HG03159 (cell line): ENCODE results near the gene CRACR2B.

Source experiments
- ATAC-seq: cut with Tn5 transposase; IDR thresholded peaks from one replicate; pipeline ENCODE4 v1.9.1; 2021; ENCODE audit warnings: mild to moderate bottlenecking, moderate library complexity; ENCODE audit not compliant: unreplicated experiment

The CRACR2B gene

GRCh38 chr11:810040-810567, 17.6 kb upstream of the CRACR2B start:
- peak; percentile 12 for ATAC-seq

DNA sequence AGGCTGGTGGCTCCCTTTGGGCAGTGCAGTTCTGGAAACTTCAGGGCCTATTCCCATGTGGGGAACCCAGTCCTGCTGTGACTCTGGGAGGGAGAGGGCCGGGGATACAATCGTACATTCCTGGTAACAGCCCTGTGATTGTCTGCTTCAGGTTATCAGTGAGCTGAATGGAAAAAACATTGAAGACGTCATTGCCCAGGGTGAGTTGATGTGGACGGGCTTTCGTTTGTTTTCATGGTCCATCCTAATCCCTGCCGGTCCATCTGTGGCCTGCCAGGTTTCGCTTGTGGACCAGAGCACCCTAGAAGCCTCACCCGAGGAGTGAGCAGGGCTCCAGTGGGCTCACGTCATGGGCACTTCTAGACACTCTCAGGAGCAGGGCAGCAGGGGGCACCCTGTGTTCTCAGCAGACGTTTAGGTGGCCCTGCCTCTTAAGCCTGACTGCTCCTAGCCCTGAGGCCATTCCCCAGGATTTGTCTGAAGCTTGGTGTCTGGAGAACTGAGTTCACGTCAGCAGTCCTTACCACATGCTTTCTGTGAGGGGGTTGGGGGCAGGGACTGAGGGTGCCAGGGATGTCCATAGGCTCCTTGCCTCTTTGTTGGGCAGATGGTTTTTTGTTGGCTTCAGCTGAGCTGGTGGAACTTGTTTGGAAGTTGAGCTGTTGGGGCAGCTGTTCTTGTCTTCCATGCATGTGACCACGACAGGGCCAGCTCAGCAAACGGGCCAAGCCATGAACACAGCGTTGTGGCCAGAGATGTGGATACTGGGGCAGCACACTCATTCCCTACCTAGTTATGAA, 16.1 kb upstream of the CRACR2B start:
- no peak for ATAC-seq

- ATAC-seq = no peak
Measured at GRCh38 chr11:812390-812789, 15.3 kb upstream of the CRACR2B start.

- ATAC-seq = no peak
Measured at GRCh38 chr11:813072-813455, 14.7 kb upstream of the CRACR2B start.

DNA sequence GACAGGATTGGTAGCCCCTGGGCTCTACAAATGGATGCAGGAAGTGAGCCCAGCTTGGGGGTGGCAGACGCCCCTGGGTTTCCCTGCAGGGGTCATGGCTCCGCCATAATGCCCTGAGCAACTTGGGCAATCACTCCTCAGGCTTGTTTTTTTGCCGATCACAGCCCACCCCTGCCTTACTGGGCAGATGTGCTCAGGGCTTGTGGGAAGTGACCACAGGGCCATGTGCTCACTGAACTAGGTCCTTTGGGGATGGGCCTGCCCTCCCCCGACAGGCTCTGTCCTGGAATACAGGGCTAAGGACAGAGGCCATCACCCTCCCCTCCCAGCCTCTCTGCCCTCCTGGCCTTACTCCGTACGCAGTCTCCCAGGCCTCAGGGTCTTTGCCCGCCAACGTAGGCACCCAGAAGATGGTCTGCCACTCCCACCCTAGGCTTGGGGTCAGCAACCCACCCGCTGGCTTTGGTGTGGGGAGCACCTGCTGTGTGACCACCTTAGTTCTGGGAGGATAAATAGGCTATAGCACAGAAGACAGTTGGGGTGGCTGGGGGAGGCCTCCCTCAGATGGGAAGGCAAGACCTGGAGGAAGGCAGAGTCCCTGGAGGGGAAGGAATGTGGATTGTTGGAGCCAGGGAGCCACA, 14.1 kb upstream of the CRACR2B start:
- no peak for ATAC-seq

- ATAC-seq = no peak
Measured at GRCh38 chr11:815675-816432, 11.9 kb upstream of the CRACR2B start.

GRCh38 chr11:816433-816779, 11.3 kb upstream of the CRACR2B start:
- ATAC-seq = no peak

GRCh38 chr11:818396-819128, 9.2 kb upstream of the CRACR2B start, which contains the start of gene PNPLA2:
PNPLA2 (plus strand) TSS chr11:818914; CDS start chr11:819719, 805 bp downstream.
- ATAC-seq = no peak

DNA sequence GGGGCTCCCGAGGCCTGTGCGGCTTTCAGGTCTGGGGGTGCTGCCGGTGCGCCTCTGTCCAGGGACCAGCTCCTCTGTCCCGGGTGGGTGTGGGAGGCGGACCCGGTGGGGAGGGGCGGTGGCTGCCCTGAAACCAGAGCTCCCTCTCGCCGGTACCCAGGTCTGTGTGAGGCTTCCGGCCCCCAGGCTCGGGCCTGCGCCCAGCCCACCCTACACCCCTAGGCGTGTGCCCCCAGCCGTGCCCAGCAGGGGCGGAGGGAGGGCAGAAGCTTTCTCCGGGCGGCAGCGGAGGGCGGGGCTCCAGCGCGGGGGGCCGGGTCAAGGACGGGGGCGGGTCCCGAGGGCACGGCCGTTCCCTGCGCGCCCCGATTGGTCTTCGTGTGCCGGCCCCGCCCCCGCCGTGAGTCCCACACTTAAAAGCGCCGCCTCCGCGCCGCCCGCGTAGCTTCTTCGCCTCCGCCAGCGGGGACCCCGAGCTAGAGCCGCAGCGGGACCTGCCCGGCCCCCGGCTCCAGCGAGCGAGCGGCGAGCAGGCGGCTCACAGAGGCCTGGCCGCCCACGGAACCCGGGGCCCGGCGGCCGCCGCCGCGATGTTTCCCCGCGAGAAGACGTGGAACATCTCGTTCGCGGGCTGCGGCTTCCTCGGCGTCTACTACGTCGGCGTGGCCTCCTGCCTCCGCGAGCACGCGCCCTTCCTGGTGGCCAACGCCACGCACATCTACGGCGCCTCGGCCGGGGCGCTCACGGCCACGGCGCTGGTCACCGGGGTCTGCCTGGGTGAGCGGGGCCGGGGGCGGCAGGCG, 8.4 kb upstream of the CRACR2B start:
- ATAC-seq = peak; percentile 54

DNA sequence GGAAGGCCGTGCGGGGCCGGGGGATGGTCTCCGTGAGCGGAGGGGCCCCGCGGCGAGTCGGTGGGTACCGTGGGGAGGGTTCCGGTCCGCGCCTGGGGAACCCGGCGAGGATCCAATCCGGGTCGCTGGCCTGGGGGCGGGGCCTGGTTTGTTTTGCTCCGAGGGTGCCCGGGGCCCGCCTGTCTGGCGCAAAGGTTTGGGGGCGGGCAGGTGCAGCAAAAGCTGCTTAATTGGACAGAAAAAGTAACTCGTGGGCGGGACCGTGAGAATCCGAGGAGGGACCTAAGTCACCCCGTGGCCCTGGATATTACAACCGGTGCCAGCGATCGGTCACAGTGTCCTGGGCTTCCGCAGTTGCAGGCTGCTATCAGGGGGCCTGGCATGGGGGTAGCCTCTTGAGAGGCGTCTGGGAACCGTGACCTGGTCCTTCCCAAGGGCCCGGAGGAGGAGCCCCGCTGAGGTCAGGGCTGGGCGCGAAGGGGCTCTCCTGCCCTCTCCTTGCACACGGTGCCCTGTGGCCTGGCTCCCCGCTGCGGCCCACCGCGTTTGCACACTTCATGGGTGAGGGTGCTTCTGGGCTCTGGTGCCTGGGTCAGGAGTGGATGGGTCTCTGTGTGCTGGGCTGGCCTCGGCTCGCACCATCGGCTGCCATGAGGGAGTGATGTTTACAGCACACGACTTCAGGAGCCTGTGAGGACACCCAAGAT, 7.6 kb upstream of the CRACR2B start:
- ATAC-seq = peak; percentile 60

- ATAC-seq = no peak
Measured at GRCh38 chr11:820655-821511, 6.8 kb upstream of the CRACR2B start.

GRCh38 chr11:821512-822371, 6.0 kb upstream of the CRACR2B start:
- no peak for ATAC-seq

- no peak for ATAC-seq
Measured at GRCh38 chr11:823441-824291, 4.1 kb upstream of the CRACR2B start.

GRCh38 chr11:824292-824880, 3.3 kb upstream of the CRACR2B start:
- no peak for ATAC-seq

GRCh38 chr11:824942-825341, 2.8 kb upstream of the CRACR2B start:
- no peak for ATAC-seq
